A673 (cell line): ENCODE measurements around the gene GLYATL1B. TPM values are rescaled to one million over a fixed set of nuclear protein-coding genes. Genes with fewer than 3 reads are reported as not detected.

Source experiments
- BruUV-seq: library from RNA; stranded (reverse); fragments of 400-500 nt; replicated peaks from 2 replicates; lab custom pipeline; 2021; lab: Mats Ljungman, UMichigan
- CTCF ChIA-PET: fragments of 300-600 bp; sonication (Branson Sonifier 250); formaldehyde crosslinking; loops from one replicate; lab custom pipeline; 2022; ENCODE audit warnings: antibody characterized with exemption; lab: Charles Lee
- POLR2A ChIA-PET: fragments of 300-600 bp; sonication (Branson Sonifier 250); formaldehyde crosslinking; loops from one replicate; lab custom pipeline; 2022; ENCODE audit warnings: antibody characterized with exemption; ENCODE audit not compliant: low non-redundant PET; lab: Charles Lee
- DNase-seq: peaks from one replicate; pipeline ENCODE4 v3.0.0-alpha.2; 2015; ENCODE audit warnings: low spot score
- H3K27ac ChIP-seq: fragments of 200-600 bp; sonication (generic); 2 replicates; pipeline ENCODE4 v1.5.1; 2016; ENCODE audit warnings: mixed run types, low read depth, mild to moderate bottlenecking, mixed read lengths, antibody characterized with exemption, low read length; ENCODE audit not compliant: poor library complexity, severe bottlenecking
- H3K27me3 ChIP-seq: fragments of 200-600 bp; sonication (generic); replicated peaks from 2 replicates; pipeline ENCODE4 v1.6.1; 2017; ENCODE audit warnings: mixed run types, low read depth, mild to moderate bottlenecking, mixed read lengths, antibody characterized with exemption, low read length; ENCODE audit not compliant: insufficient read depth, poor library complexity
- H3K36me3 ChIP-seq: fragments of 200-600 bp; sonication (generic); 2 replicates; pipeline ENCODE4 v1.6.1; 2016; ENCODE audit warnings: mixed run types, mild to moderate bottlenecking, mixed read lengths, antibody characterized with exemption, low read length; ENCODE audit not compliant: insufficient read depth, poor library complexity, severe bottlenecking
- H3K4me1 ChIP-seq: fragments of 200-600 bp; sonication (generic); 2 replicates; pipeline ENCODE4 v1.6.1; 2017; ENCODE audit warnings: mixed run types, mild to moderate bottlenecking, mixed read lengths, antibody characterized with exemption, low read length; ENCODE audit not compliant: insufficient read depth, poor library complexity, severe bottlenecking
- H3K4me3 ChIP-seq: fragments of 200-600 bp; sonication (generic); 2 replicates; pipeline ENCODE4 v1.5.1; 2016; ENCODE audit warnings: low read depth, mixed run types, mild to moderate bottlenecking, mixed read lengths, low read length; ENCODE audit not compliant: poor library complexity, severe bottlenecking
- H3K9me3 ChIP-seq: fragments of 200-600 bp; sonication (generic); 2 replicates; pipeline ENCODE4 v1.6.1; 2016; ENCODE audit warnings: mixed run types, low read depth, mild to moderate bottlenecking, mixed read lengths, antibody characterized with exemption, low read length; ENCODE audit not compliant: poor library complexity, severe bottlenecking
- EZH2 ChIP-seq: fragments of 200-600 bp; sonication (generic); IDR thresholded peaks from 2 replicates; pipeline ENCODE4 v1.6.1; 2017; ENCODE audit warnings: borderline replicate concordance, low read depth, mild to moderate bottlenecking, mixed read lengths, antibody characterized with exemption, low read length; ENCODE audit not compliant: poor library complexity, severe bottlenecking
- intact Hi-C: fragments of 100-400 bp; cut with micrococcal nuclease; formaldehyde crosslinking; loops from one replicate; pipeline ENCODE4 v1.10.0; 2022; ENCODE audit not compliant: unreplicated experiment
- total RNA-seq: library from RNA; stranded (reverse); gene quantifications from 2 replicates; pipeline ENCODE4 v1.2.3, GENCODE V29; 2021
- TF ChIP-seq, protein P1 (sequence below): fragments of 300-800, 200-600 bp; sonication (generic); conservative IDR thresholded peaks from 2 replicates; pipeline ENCODE4 v1.5.1; 2017; ENCODE audit warnings: low read depth, mild to moderate bottlenecking, antibody characterized with exemption, low read length, moderate library complexity, mixed read lengths

The GLYATL1B gene
- total RNA-seq, 1 experiment from 2014 or later: not detected

- ChIA-PET POLR2A (no interaction called here), CTCF (no interaction called here)
- intact Hi-C loops: no loop called here
- peaks cover 85% of the 10 kb centered on the region for H3K36me3 ChIP-seq
- no peak for TF ChIP-seq EZH2
- TF ChIP-seq, protein P1, sequence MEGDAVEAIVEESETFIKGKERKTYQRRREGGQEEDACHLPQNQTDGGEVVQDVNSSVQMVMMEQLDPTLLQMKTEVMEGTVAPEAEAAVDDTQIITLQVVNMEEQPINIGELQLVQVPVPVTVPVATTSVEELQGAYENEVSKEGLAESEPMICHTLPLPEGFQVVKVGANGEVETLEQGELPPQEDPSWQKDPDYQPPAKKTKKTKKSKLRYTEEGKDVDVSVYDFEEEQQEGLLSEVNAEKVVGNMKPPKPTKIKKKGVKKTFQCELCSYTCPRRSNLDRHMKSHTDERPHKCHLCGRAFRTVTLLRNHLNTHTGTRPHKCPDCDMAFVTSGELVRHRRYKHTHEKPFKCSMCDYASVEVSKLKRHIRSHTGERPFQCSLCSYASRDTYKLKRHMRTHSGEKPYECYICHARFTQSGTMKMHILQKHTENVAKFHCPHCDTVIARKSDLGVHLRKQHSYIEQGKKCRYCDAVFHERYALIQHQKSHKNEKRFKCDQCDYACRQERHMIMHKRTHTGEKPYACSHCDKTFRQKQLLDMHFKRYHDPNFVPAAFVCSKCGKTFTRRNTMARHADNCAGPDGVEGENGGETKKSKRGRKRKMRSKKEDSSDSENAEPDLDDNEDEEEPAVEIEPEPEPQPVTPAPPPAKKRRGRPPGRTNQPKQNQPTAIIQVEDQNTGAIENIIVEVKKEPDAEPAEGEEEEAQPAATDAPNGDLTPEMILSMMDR: no peak
- H3K4me3 ChIP-seq: no peak overlapping the region
- no TSS peak for BruUV-seq
- no peaks in the 10 kb centered on the region for H3K4me1 ChIP-seq
- H3K27me3 ChIP-seq: no peaks in the 10 kb centered on the region
- no peak overlapping the region for H3K27ac ChIP-seq
- DNase-seq: no peak
- H3K9me3 ChIP-seq: peaks cover 20% of the 10 kb centered on the region
Measured at GRCh38 chr11:59114344-59114743, 28.2 kb downstream of the GLYATL1B start.

- BruUV-seq: no TSS peak
- intact Hi-C loops: no loop called here
- TF ChIP-seq EZH2: no peak
- TF ChIP-seq, protein P1: no peak
- Histone ChIP-seq H3K4me1 (no peaks in the 10 kb centered on the region), H3K27ac (no peak overlapping the region), H3K4me3 (no peak overlapping the region), H3K36me3 (peaks cover 77% of the 10 kb centered on the region), H3K27me3 (no peaks in the 10 kb centered on the region), H3K9me3 (peaks cover 21% of the 10 kb centered on the region)
- CTCF ChIA-PET: no interaction called here
- DNase-seq: no peak
- POLR2A ChIA-PET: no interaction called here
Measured at GRCh38 chr11:59115553-59115952, 29.4 kb downstream of the GLYATL1B start.

DNA sequence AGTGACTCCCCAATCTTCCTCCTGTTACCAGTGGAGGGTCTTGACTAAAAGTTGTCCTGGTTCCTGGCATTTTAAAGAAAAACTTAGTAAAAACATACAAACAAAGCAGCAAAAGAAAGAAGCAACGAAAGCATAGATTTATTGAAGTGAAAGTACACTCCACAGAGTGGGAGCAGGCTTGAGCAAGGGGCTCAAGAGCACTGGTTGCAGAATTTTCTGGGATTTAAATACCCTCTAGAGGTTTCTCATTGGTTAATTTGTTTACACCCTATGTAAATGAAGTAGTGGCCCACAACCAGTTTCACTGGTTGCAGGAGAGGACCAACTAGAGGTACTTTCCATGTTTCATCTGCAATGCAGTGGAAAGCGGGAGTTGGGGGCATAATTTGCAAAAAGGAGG is 31.7 kb downstream of the GLYATL1B start:
- H3K4me1 ChIP-seq: no peaks in the 10 kb centered on the region
- H3K27me3 ChIP-seq: no peaks in the 10 kb centered on the region
- BruUV-seq: no TSS peak
- POLR2A ChIA-PET: no interaction called here
- H3K27ac ChIP-seq: no peak overlapping the region
- DNase-seq: no peak
- H3K9me3 ChIP-seq: peaks cover 21% of the 10 kb centered on the region
- intact Hi-C loops: no loop called here
- TF ChIP-seq EZH2: no peak
- TF ChIP-seq, protein P1: no peak
- H3K4me3 ChIP-seq: no peak overlapping the region
- CTCF ChIA-PET: no interaction called here
- peaks cover 67% of the 10 kb centered on the region for H3K36me3 ChIP-seq
